ENCODE measurements around the gene PPP1R3D. TPM values are rescaled to one million over a fixed set of nuclear protein-coding genes. Genes with fewer than 3 reads are reported as not detected.

Gene PPP1R3D
- total RNA-seq, 1 experiment from 2014 or later, result 4.9 TPM

GRCh38 chr20:59972037-59972801 is 32.1 kb upstream of the PPP1R3D start:
- CTCF ChIA-PET, result no interaction called here
- intact Hi-C loops (cut with micrococcal nuclease; ENCODE audit: unreplicated experiment), result no loop called here
- no peak overlapping the region for H3K27ac ChIP-seq (ENCODE audit: low read depth, low read length, poor library complexity, severe bottlenecking)
- TF ChIP-seq EZH2 (IDR thresholded peaks at IDR 0.05; ENCODE audit: borderline replicate concordance, low read depth, low read length, poor library complexity, severe bottlenecking) (no peak), CTCF (conservative IDR thresholded peaks at IDR 0.05; ENCODE audit: low read depth, low read length) (no peak)
- H3K27me3 ChIP-seq (replicated peaks; ENCODE audit: insufficient read depth, low read depth, low read length, poor library complexity), result no peaks in the 10 kb centered on the region
- no peaks in the 10 kb centered on the region for H3K4me1 ChIP-seq (ENCODE audit: insufficient read depth, low read length, poor library complexity, severe bottlenecking)
- H3K9me3 ChIP-seq (ENCODE audit: low read depth, low read length, poor library complexity, severe bottlenecking), result no peaks in the 10 kb centered on the region
- BruUV-seq (replicated peaks), result no TSS peak
- no peaks in the 10 kb centered on the region for H3K36me3 ChIP-seq (ENCODE audit: insufficient read depth, low read length, poor library complexity, severe bottlenecking)
- DNase-seq (ENCODE audit: low spot score), result no peak
- POLR2A ChIA-PET (ENCODE audit: low non-redundant PET), result no interaction called here
- no peak overlapping the region for H3K4me3 ChIP-seq (ENCODE audit: low read depth, low read length, poor library complexity, severe bottlenecking)

DNA sequence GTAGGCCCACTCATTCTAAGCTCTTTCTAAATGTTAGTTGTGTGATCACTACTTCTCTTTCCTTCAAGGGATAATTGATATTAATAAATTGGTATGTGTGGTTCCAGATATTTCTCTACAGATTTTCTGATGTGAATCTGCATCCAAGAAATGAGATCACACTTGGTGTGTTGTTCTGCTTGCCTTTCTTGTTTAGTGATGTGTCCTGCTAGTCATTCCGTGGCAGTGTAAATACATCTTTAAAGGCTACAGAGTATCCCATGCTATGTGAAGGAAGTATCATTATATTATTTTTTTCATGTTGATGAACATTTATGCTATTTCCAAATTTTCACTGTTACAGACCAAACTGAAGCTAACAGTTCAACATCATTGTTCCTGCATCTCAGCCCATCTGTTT is 31.3 kb upstream of the PPP1R3D start:
- H3K27ac ChIP-seq (ENCODE audit: low read depth, low read length, poor library complexity, severe bottlenecking), result no peak overlapping the region
- POLR2A ChIA-PET (ENCODE audit: low non-redundant PET), result no interaction called here
- DNase-seq (ENCODE audit: low spot score), result no peak
- CTCF ChIA-PET, result no interaction called here
- intact Hi-C loops (cut with micrococcal nuclease; ENCODE audit: unreplicated experiment), result no loop called here
- no peak overlapping the region for H3K4me3 ChIP-seq (ENCODE audit: low read depth, low read length, poor library complexity, severe bottlenecking)
- no peaks in the 10 kb centered on the region for H3K27me3 ChIP-seq (replicated peaks; ENCODE audit: insufficient read depth, low read depth, low read length, poor library complexity)
- no TSS peak for BruUV-seq (replicated peaks)
- no peak for TF ChIP-seq CTCF (conservative IDR thresholded peaks at IDR 0.05; ENCODE audit: low read depth, low read length)
- no peak for TF ChIP-seq EZH2 (IDR thresholded peaks at IDR 0.05; ENCODE audit: borderline replicate concordance, low read depth, low read length, poor library complexity, severe bottlenecking)
- no peaks in the 10 kb centered on the region for H3K36me3 ChIP-seq (ENCODE audit: insufficient read depth, low read length, poor library complexity, severe bottlenecking)
- no peaks in the 10 kb centered on the region for H3K9me3 ChIP-seq (ENCODE audit: low read depth, low read length, poor library complexity, severe bottlenecking)
- H3K4me1 ChIP-seq (ENCODE audit: insufficient read depth, low read length, poor library complexity, severe bottlenecking), result no peaks in the 10 kb centered on the region

- CTCF ChIA-PET, result no interaction called here
- TF ChIP-seq EZH2 (IDR thresholded peaks at IDR 0.05; ENCODE audit: borderline replicate concordance, low read depth, low read length, poor library complexity, severe bottlenecking) (no peak), CTCF (conservative IDR thresholded peaks at IDR 0.05; ENCODE audit: low read depth, low read length) (no peak)
These were observed 26.3 kb upstream of the PPP1R3D start for GRCh38 chr20:59966428-59966827.

More at GRCh38 chr20:59966428-59966827, 26.3 kb upstream of the PPP1R3D start:
- POLR2A ChIA-PET (ENCODE audit: low non-redundant PET), result no interaction called here
- H3K27ac ChIP-seq (ENCODE audit: low read depth, low read length, poor library complexity, severe bottlenecking), result no peak overlapping the region
- no peaks in the 10 kb centered on the region for H3K27me3 ChIP-seq (replicated peaks; ENCODE audit: insufficient read depth, low read depth, low read length, poor library complexity)
- no TSS peak for BruUV-seq (replicated peaks)
- DNase-seq (ENCODE audit: low spot score), result no peak
- H3K36me3 ChIP-seq (ENCODE audit: insufficient read depth, low read length, poor library complexity, severe bottlenecking), result no peaks in the 10 kb centered on the region
- intact Hi-C loops (cut with micrococcal nuclease; ENCODE audit: unreplicated experiment), result no loop called here
- no peak overlapping the region for H3K4me3 ChIP-seq (ENCODE audit: low read depth, low read length, poor library complexity, severe bottlenecking)
- H3K4me1 ChIP-seq (ENCODE audit: insufficient read depth, low read length, poor library complexity, severe bottlenecking), result no peaks in the 10 kb centered on the region
- H3K9me3 ChIP-seq (ENCODE audit: low read depth, low read length, poor library complexity, severe bottlenecking), result no peaks in the 10 kb centered on the region

All from A673 (cell line).